Heart right ventricle (tissue), 16 donors: Measurements from ENCODE around the gene ALK. TPM values are rescaled to one million over a fixed set of nuclear protein-coding genes. Genes with fewer than 3 reads are reported as not detected.
A peak's percentile ranks its signal among the peaks of the same experiment; 100 is the strongest.

Experiments used
- ATAC-seq, 8 donors: fragments of 200-7000 bp; cut with Tn5 transposase; one replicate each; pipeline ENCODE4 v1.9.1; 2020; ENCODE audit warnings: mild to moderate bottlenecking in 8 of 8, moderate library complexity in 8 of 8, moderate number of reproducible peaks in 1 of 8
- DNase-seq, 2 donors: peaks; one replicate each; pipeline ENCODE4 v3.0.0-alpha.2; 2020
- H3K27ac ChIP-seq, 10 donors: fragments of 200-600 bp; sonication (generic) in 2 of 10; one replicate each; pipeline versions ENCODE4 v1.5.0 to v1.8.0; 2020 to 2022; ENCODE audit warnings: mild to moderate bottlenecking in 3 of 10
- H3K27me3 ChIP-seq, 7 donors: fragments of 200-600 bp; one replicate each; pipeline ENCODE4 v1.8.0; 2021 to 2022; ENCODE audit warnings: mild to moderate bottlenecking in 2 of 7
- H3K36me3 ChIP-seq, 9 donors: fragments of 200-600 bp; sonication (generic) in 1 of 9; one replicate each; pipeline versions ENCODE4 v1.5.0 to v1.8.0; 2020 to 2022; ENCODE audit warnings: mild to moderate bottlenecking in 2 of 9
- H3K4me1 ChIP-seq, 9 donors: fragments of 200-600 bp; sonication (generic) in 1 of 9; one replicate each; pipeline versions ENCODE4 v1.5.0 to v1.8.0; 2020 to 2022; ENCODE audit warnings: mild to moderate bottlenecking in 4 of 9
- H3K4me3 ChIP-seq, 10 donors: fragments of 200-600 bp; sonication (generic) in 2 of 10; one replicate each; pipeline versions ENCODE4 v1.5.0 to v1.8.0; 2020 to 2022; ENCODE audit warnings: mild to moderate bottlenecking in 7 of 10, moderate library complexity in 2 of 10
- H3K9me3 ChIP-seq, 11 donors: fragments of 200-600 bp in 10 of 11; sonication (generic) in 2 of 11; one replicate each; pipeline versions ENCODE4 v1.5.0 to v1.8.0; 2013 to 2022; ENCODE audit warnings: mild to moderate bottlenecking in 2 of 11, control low read depth in 1 of 11, moderate library complexity in 1 of 11
- WGBS, 2 donors: extraction: QIAGEN DNeasy Blood & Tissue Kit; methylation state at CpG; one replicate each; pipeline ENCODE4 v1.1.7; 2013; ENCODE audit warnings: inconsistent platforms in 1 of 2; 5-methylcytosine and 5-hydroxymethylcytosine counted together
- intact Hi-C, 10 donors: fragments of 100-400 bp; cut with DNase I; formaldehyde crosslinking; loops; one replicate each; pipeline versions ENCODE4 v1.11.1 to v1.14.2; 2022
- polyA plus RNA-seq, 2 donors: library from polyadenylated mRNA; stranded (reverse); fragments of 200-250 nt; gene quantifications; one replicate each; pipeline ENCODE4 v1.2.3, GENCODE V29; 2013
- total RNA-seq, 10 donors: library from RNA; stranded (reverse); fragmentation: NEBNext Ultra II Directional in 3 of 10; extraction: Animal tissue kit (Norgen Biotek cat#: 25700) in 3 of 10; gene quantifications; one replicate each; pipeline versions ENCODE4 v1.2.1 to v1.2.4, GENCODE V29; 2021 to 2023
- TF ChIP-seq, protein P1 (sequence below), 9 donors: fragments of 200-600 bp; sonication (generic) in 2 of 9; IDR thresholded peaks; one replicate each; pipeline versions ENCODE4 v1.5.0 to v1.8.0; 2021 to 2022; ENCODE audit warnings: antibody characterized with exemption in 9 of 9, mild to moderate bottlenecking in 5 of 9, moderate library complexity in 1 of 9
- donor health status: Arrhythmogenic right ventricular cardiomyopathy.
- donor health status: ischemic (EF 13 %, LVEDD 7.1; RV severe dilation, severe dysfunction).
- donor health status: healthy with polysubstance abuse.
- donor health status: DM: no; HTN: yes; CAD: no.
- donor health status: DM: no; HTN: no; CAD: no.
- donor health status: ischemic (EF 25% LVEDD 6.9; RV normal size, moderate dysfunction).
- donor health status: ischemic (EF 25% LVEDD 5.7; RV mildly dilated, moderate dysfunction).
- donor health status: healthy.
- donor health status: DM: yes; HTN: yes; CAD: no.
- donor health status: Ischemic cardiomyopathy.
- donor health status: ischemic (EF 35%, LVEDD 5.7; RV mildly dilated, moderate dysfunction).
- donor health status: nonischemic (EF 11% LVEDD 7.7; RV severe dilation, severe dysfunction).
- donor health status: DM: yes; HTN: yes; CAD: no.
- donor health status: PGD.
- donor health status: ischemic (EF 29% LVEDD 5.4; RV normal size, mild dysfunction).
- donor health status: nonischemic (EF 23%, LVEDD 6.1; RV moderate dilation, normal function).

Gene ALK
- total and polyA plus RNA-seq, 12 donors = 0.01 to 0.24 (median 0.08) TPM; not detected in 7

DNA sequence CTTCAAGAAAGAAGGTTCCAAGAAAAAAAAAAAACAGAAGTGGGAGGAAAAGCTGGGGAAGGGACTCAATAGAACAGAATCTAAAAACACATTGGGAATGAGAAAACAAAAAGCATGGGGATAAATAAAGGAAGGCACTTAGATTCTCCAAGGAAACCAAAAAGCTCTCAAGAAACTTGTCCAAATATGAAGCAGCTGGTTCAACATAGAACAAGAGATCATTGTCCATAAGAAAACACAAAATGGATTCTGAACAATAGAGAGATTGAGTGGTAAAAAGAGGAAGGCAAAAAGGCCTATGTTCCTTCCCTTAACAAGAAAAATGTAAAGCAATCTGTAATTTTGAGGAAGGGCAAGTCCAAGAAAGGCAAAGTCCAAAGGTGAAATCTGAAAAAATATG lies 32.9 kb upstream of the ALK start:
- Histone ChIP-seq H3K4me3 (no peak overlapping the region), H3K27me3 (peaks cover 0 to 17% (median 4%) of the 10 kb centered on the region in 7 donors), H3K4me1 (no peaks in the 10 kb centered on the region), H3K27ac (no peak overlapping the region), H3K36me3 (no peaks in the 10 kb centered on the region), H3K9me3 (no peaks in the 10 kb centered on the region)
- ATAC-seq (no peak), DNase-seq (no peak)
- intact Hi-C loops = no loop called here
- TF ChIP-seq, protein P1, sequence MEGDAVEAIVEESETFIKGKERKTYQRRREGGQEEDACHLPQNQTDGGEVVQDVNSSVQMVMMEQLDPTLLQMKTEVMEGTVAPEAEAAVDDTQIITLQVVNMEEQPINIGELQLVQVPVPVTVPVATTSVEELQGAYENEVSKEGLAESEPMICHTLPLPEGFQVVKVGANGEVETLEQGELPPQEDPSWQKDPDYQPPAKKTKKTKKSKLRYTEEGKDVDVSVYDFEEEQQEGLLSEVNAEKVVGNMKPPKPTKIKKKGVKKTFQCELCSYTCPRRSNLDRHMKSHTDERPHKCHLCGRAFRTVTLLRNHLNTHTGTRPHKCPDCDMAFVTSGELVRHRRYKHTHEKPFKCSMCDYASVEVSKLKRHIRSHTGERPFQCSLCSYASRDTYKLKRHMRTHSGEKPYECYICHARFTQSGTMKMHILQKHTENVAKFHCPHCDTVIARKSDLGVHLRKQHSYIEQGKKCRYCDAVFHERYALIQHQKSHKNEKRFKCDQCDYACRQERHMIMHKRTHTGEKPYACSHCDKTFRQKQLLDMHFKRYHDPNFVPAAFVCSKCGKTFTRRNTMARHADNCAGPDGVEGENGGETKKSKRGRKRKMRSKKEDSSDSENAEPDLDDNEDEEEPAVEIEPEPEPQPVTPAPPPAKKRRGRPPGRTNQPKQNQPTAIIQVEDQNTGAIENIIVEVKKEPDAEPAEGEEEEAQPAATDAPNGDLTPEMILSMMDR (IDR thresholded peaks at IDR 0.05) = no peak

DNA sequence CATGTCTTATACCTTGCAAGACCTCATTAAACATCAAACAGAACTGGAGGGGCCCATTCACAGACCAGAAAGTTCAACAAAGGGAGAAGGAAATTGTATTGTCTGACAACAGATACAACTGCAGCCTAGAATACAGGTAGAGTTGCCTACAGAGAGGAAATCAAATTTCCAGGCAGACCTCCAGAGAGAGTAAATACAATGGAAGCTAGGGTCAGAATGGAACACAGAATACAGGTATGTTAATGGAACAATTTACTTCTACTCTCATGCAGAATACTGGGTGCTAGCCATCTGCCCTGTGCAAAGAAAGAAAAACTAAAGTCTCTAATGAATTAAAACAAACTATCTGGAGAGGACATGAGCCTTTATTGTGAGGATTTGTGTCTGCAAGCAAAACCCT lies 31.6 kb upstream of the ALK start:
- Histone ChIP-seq H3K27me3 (peaks cover 0 to 17% (median 2%) of the 10 kb centered on the region in 7 donors), H3K27ac (no peak overlapping the region), H3K9me3 (no peaks in the 10 kb centered on the region), H3K4me3 (no peak overlapping the region), H3K36me3 (no peaks in the 10 kb centered on the region), H3K4me1 (no peaks in the 10 kb centered on the region)
- ATAC-seq (no peak), DNase-seq (no peak)
- intact Hi-C loops = no loop called here
- TF ChIP-seq, protein P1 (IDR thresholded peaks at IDR 0.05) = no peak

DNA sequence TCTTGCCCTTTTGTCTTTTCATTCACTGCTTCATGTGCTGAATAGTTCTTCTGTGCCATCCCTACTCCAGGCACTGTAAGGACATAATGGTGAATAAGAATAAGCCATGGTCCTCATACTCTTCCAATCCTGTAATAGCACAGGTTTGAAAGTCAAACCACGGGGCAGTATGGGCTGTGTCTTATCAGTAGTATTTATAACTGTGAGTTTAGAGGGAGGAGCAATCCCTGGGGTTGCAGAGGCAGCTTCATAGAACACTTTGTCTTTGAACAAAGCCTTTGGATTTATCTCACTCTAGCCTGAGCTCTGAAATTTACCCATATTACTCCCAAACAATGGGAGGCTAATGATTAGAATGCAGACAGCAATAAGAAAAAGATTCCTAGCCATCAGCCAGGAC lies 30.2 kb upstream of the ALK start:
- TF ChIP-seq, protein P1 (IDR thresholded peaks at IDR 0.05) = no peak
- 13 to 16% methylated on average over 1 of the region's 1 CpG for WGBS, 2 donors
- Histone ChIP-seq H3K9me3 (no peaks in the 10 kb centered on the region), H3K27me3 (peaks cover 0 to 9% (median 0%) of the 10 kb centered on the region in 7 donors), H3K4me1 (no peaks in the 10 kb centered on the region), H3K36me3 (no peaks in the 10 kb centered on the region), H3K4me3 (no peak overlapping the region), H3K27ac (no peak overlapping the region)
- ATAC-seq (peak in 6 of 8 donors; percentile 46 to 96 (median 78)), DNase-seq (no peak)
- intact Hi-C loops = no loop called here

DNA sequence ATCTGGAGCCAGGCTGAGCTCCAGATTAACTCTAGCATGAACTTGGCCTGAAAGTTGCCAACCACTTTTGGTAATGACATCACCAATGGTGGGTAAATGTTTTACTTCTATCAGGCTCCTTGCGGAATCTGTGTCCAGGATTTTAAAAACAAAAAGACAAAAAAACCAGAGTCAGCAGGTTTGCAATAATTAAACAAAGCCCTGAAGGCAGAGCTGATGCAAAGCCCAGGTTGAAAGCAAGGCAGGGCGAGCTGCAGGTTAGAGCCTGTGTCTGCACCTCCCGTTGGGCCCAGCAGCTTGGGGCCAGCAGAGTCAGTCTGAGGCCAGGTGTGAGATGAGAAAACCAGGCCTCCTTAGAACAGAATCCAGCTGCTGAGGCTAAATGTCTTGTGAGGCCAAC lies 29.1 kb upstream of the ALK start:
- TF ChIP-seq, protein P1 (IDR thresholded peaks at IDR 0.05) = no peak
- intact Hi-C loops = no loop called here
- no peaks in the 10 kb centered on the region for H3K9me3 ChIP-seq
- DNase-seq (no peak), ATAC-seq (no peak)
- H3K4me1 ChIP-seq = no peaks in the 10 kb centered on the region
- no peak overlapping the region for H3K4me3 ChIP-seq
- H3K36me3 ChIP-seq = no peaks in the 10 kb centered on the region
- H3K27me3 ChIP-seq = peaks cover 0 to 9% (median 0%) of the 10 kb centered on the region in 7 donors
- no peak overlapping the region for H3K27ac ChIP-seq
- 80% methylated on average over 3 of the region's 3 CpGs for WGBS, 2 donors

DNA sequence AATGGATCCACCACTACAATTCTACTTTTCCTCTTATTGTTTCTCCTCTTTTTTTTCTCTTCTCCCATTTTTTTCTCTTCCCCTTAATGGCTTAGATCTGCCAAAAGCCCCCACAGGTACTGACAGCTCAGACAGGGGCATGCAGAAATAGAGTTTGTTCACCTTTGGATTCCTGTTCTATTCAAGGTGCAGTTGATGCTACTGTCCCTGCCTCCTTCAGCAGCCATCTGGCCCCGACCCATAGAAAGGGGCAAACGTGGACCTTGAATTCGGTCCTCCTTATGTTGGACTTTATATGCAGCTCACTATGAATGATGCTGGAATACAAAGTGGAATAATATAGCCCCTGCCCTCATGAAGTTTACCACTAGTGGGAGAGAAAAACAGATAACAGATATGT lies 27.7 kb upstream of the ALK start:
- DNase-seq (no peak), ATAC-seq (no peak)
- Histone ChIP-seq H3K9me3 (no peaks in the 10 kb centered on the region), H3K27me3 (peaks cover 0 to 9% (median 0%) of the 10 kb centered on the region in 7 donors), H3K4me3 (no peak overlapping the region), H3K27ac (no peak overlapping the region), H3K4me1 (no peaks in the 10 kb centered on the region), H3K36me3 (no peaks in the 10 kb centered on the region)
- intact Hi-C loops = no loop called here
- TF ChIP-seq, protein P1 (IDR thresholded peaks at IDR 0.05) = no peak
- 77 to 78% methylated on average over 3 of the region's 3 CpGs for WGBS, 2 donors
